IPS-11a (cell line): Measurements from ENCODE around the gene U2AF1L4.

Experiments used
- H3K4me3 ChIP-seq: one replicate; pipeline ENCODE4 v1.5.1; 2013; ENCODE audit warnings: low read depth, low read length, control low read depth

Gene U2AF1L4

GRCh38 chr19:35757749-35758608 is 12.8 kb upstream of the U2AF1L4 start, which contains the start of gene PROSER3:
Gene PROSER3, plus strand, starts transcription at chr19:35758176. Its CDS starts 40 bp downstream, at chr19:35758216.
- peak within 1 kb of the TSS; percentile 99 for H3K4me3 ChIP-seq

GRCh38 chr19:35757231-35757748 is 12.1 kb upstream of the U2AF1L4 start:
- H3K4me3 ChIP-seq, result peak overlapping the region; percentile 99

GRCh38 chr19:35756377-35757230 is 11.4 kb upstream of the U2AF1L4 start, which contains the start of gene HSPB6:
Gene HSPB6, minus strand, starts transcription at chr19:35757029. Its CDS starts 21 bp downstream, at chr19:35757008.
- peak within 1 kb of the TSS; percentile 99 for H3K4me3 ChIP-seq

GRCh38 chr19:35755550-35756376 is 10.5 kb upstream of the U2AF1L4 start:
- peak overlapping the region; percentile 37 for H3K4me3 ChIP-seq

GRCh38 chr19:35755131-35755549 is 9.9 kb upstream of the U2AF1L4 start:
- H3K4me3 ChIP-seq, result peak overlapping the region; percentile 37

DNA sequence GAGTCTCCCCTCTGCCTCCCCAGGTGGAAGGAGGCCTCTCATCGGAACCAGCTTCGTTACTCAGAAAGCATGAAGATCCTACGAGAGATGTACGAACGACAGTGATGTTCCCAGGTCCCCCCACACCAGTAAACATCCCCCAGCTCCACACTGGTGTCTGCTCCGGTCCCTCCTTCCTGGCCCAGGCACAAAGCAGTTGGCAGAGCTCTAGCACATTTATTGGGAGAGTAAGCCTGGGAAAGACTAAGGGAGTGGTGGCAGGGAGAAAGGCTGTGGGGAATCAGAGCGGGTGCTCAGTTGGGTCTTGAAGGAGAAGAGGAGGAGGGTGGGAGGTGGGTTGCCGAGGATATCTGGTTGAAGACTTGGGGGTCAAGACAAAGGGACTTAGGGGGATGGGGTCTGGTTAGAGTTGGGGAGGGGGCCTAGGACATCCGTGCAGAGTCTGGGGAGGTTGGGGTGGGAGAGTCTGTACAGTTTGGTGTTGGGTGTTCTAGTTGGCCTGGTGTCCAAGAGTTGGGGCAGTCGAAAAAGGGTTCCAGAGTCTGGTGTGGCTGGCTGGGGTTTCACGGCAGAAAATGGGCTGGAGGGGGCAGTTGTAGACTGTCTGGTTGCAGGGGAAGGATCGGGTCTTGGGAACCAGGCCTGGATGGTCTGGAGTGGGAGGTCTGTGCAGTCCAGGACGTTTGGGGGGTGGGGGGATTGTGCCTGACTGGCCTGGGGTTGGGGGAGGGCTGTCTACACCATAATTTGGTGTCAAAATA is 9.3 kb upstream of the U2AF1L4 start:
- no peak overlapping the region for H3K4me3 ChIP-seq

- no peak overlapping the region for H3K4me3 ChIP-seq
Observed at GRCh38 chr19:35753634-35754369, 8.6 kb upstream of the U2AF1L4 start.

- H3K4me3 ChIP-seq, result no peak overlapping the region
Observed at GRCh38 chr19:35752746-35753350, 7.6 kb upstream of the U2AF1L4 start.

DNA sequence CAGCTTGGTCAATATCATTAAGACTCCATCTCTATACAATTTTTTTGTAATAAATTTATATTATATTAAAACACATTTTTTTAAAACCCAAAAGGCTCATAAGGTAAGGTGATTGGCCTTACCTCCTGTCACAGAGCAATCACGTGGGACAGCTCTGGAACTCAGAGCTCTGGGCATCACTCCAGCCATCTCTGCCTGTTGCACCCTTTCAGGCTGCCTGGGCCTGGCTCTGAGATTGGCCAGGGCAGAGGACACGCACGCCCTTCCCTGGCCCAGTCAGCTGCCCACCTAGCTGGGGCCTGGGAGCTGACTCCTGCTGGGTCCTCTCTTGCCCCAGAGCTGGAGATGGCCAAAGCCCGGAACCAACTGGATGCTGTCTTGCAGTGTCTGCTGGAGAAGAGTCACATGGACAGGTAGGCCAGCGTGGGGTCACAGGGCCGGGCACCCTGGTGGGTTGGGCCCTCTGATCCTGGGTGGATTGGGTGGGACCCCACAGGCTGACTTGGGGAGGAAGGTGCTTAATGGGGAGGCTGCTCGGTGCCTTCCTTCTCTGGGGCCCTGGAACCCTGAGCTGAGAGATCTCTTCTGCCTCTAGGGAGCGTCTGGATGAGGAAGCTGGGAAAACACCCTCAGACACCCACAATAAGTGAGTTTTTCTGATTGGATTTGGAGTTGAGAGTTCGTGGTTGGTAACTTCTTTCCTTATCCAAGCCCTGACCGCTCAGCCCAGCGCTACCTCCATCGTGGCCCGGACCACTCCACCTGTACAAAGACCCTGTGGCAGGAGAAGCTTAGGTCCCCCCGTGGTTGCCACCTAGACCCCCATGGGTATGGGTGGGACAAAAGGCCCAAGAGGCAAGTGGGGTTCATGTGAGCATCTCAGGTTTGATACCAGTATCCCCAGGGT is 6.9 kb upstream of the U2AF1L4 start:
- no peak overlapping the region for H3K4me3 ChIP-seq

DNA sequence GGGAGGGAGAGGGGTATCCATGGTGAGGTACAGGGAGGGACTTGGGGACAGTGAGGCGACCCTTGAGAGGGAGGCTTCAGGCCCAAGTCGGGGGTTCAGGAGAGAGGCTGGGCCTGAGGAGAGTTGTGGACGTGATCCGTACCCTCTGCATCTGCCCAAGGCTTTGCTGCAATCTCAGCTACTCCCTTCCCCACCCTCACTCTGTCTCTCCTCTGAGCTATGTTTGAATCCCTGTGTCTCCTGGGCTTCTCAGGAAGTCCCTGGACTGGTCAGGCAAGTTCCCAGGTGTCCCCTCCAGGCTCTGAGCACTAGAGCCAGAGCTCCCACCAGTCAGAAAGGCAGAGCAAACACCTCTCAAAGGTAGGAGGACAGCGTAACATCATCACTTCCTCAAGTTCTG is 4.9 kb upstream of the U2AF1L4 start:
- no peak overlapping the region for H3K4me3 ChIP-seq

DNA sequence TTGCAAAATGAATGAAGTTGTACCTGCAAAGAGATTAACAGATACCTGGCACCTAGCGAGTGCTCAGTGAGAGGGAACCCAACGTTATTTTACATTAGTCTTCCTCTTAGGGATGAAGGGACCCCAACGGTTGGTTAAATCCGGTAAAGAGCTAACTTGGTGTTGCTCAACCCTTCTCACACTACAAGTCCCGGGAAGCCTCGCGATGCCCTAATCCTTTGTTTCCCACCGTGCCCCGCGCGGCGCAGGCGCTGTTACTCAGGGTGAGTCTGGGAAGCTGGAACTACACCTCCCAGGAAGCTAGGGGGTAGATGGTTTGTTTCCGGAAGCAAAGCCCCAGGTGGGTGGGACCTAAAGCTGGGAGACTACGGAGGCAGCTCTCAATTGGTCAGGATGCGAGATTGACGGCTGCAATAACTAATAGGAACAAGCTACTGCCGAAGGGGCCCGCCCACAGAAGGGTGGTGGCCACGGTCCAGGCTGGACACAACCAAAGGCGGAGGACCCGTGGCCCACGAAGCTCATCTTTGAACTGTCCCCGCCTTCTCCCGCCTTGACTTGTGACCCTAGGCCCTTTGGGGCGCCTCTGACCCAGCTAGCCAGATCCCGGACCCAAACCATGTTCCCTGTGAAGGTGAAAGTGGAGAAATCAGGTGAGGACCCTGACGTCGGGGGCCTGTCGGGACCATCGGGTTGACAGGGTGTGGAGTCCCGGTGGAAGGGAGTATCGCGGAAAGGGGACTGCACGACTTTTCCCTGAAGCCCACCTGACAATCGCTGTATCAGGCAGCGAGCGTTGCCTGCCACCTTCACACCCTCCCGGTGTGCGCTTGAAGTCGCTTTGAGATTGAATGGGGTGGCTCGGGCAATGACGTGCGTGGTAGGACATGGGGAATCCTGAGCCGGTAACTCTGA is 3.1 kb upstream of the U2AF1L4 start, which contains the start of gene LIN37:
LIN37 (plus strand) TSS at position 471 of the 915 bp plus-strand sequence; CDS start at position 620, 149 bp downstream.
- peak within 1 kb of the TSS; percentile 92 for H3K4me3 ChIP-seq

DNA sequence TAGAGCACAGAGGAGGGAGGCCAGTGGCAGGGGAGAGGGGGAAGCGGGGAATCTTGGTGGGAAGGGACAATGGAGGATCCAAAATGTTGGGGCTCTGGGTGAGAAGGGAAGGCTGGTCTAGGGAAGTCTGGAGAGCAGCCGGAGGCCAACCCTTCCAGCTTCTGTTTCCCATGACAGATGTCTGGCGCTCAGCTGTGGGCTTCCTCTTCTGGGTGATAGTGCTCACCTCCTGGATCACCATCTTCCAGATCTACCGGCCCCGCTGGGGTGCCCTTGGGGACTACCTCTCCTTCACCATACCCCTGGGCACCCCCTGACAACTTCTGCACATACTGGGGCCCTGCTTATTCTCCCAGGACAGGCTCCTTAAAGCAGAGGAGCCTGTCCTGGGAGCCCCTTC is 1.3 kb upstream of the U2AF1L4 start:
- no peak overlapping the region for H3K4me3 ChIP-seq

GRCh38 chr19:35746087-35746462 is 857 bp upstream of the U2AF1L4 start:
- H3K4me3 ChIP-seq, result peak overlapping the region; percentile 79

DNA sequence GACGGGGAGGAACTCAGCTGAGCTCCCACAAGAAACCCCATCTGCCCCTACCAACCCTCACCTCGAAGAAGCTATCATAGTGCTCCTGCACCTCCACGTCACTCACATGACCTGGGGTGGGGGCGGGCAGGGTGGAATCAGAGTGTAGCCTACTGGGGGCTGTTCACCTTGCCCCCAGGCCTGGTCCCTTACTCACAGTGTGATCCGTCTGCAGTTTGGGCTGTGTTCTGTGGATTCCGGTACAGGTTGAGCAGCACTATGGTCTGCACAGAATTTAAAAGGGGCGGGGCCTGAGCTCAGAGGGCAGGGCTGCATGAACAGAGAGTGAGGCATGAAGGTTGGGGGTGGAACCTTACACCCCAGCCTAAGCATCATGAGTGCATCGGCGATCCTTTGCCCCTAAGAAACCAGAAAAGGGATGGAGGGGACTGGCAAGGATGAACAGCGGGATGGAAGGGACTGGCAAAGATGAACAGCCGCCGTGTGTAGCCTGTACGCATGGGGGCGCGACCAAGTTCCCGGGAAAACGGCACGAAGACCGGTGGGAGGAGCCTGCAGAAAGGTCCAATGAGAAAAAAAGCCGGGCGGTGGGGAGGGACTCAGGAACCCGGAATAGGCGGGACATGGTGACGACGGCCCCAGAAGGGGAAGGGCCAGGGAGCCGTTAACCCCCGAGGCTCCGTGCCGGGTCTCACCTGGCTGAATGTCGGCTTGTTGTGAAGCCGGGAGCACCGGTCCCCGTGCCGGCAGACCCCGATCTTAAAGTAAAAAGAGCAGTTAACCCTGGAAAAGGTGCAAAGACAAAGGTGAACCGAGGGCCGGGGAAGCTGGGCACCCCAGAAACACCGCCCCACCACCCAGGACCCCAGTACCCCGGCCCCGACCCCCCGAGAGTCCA is 539 bp downstream of the U2AF1L4 start:
- H3K4me3 ChIP-seq, result peak overlapping the region; percentile 79

- no peak overlapping the region for H3K4me3 ChIP-seq
Observed at GRCh38 chr19:35743640-35744429, 1.4 kb downstream of the U2AF1L4 start.
